NCI-H526 (cell line): Measurements from ENCODE around the gene ITGB6.

ENCODE experiments used
- DNase-seq, 2 experiments: peaks; one replicate each; lab custom pipeline; 2025; lab: John Stamatoyannopoulos, UW

The ITGB6 gene

GRCh38 chr2:160221391-160222276 lies 21.6 kb upstream of the ITGB6 start:
- DNase-seq = no peak

DNA sequence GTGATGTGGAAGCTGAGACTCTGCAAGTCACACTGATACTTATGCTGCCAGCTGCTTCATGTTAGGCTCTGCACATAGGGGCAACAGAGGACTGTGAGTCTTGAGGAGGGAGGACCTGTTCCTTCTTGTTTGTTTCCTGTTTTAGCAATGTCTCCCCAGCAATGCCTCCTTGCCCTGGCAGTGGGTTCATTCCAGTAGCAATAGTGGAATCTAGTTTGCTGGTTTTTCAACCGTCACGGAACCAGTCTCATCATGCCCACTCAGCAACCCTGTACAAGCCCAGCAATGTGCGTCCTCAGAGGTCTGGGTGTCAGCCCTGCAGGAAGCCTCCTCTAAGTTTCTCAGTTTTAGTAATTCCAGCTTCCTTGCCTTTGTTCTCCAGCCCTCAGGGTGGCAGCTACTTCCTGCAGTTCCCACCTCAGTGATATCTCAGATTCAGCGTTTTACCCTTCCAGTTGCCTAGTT lies 20.5 kb upstream of the ITGB6 start:
- DNase-seq = no peak

DNA sequence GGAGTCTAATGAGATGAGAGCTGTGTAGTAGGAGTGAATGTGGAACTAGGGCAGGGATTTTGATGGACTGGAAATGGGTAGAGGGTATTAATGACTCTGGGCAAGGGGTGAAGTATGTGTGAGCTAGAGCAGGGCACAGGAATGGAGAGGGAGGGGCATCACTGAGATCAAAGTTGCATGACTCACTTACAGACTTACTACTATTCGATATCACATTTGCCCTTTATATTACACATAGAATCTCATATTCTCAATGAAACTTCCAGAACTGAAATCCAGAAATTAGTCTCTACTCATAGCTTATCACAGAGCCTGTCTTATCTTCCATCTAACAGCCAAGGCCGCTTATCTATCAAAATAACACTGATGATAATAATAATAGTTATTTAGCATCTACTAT lies 20.0 kb upstream of the ITGB6 start:
- no peak for DNase-seq

- peak; percentile 85 to 88 for DNase-seq
These were observed 14.7 kb upstream of the ITGB6 start for GRCh38 chr2:160214461-160215445.

DNA sequence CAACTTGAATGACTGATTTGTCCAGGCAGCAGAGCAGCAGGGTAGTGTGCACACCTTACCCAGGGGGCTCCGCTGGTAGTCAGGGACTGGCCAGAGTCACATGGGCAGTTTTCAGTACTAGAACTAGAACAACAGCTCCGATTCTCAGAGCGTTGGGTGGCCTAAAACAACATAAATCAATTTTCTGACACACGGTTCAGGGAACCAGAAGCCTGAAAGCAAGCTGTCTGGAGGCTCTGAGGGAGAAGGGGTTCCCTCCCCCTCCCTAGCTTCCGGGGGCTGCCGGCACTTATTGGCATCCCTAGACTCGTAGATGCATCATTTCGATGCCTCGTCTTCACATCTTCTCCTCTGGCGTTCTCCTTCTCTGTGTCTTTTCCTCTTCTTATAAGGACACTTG lies 13.4 kb upstream of the ITGB6 start:
- DNase-seq = no peak

DNA sequence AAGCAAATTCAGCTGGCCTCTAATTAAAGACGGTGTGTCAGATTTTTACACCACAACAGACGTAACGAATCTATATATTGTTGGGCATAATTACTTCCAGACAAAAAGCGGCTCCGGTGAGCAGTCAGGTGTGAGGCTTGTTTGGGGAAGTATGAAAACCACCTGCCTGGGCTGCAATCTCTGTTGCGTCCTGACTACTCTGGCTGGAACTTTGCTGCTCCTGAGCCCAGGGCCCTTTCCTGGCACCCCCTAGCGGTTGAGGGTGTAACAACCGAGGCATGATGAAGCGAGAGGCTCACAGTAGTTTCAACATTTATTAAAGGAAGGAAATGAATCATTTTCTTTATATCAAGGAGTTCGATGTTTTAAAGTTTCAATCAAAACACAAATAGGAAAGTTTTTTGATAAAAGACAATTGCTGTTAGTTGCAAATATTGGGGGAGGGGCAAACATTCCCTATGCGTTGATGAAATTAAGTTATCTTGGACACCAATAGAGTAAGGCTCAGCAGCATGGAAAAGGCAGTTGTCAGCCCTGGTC lies 10.6 kb upstream of the ITGB6 start:
- peak; percentile 25 to 78 for DNase-seq

DNA sequence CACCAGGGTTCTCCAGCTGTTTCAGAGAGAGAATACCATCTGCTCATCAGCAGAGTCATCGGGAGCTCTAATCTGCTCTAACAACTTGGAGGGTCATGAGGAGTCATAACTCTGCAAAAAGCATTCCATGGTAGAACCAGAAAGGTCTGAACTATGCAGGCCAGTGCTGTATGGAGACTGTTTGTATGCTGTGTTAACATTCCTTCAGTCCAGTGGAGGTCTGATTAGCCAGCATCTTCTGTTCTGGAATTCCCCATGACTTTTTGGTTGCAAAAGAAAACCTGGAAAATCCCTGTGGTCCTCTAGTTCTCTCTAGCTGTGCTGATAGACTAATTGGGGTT lies 9.4 kb upstream of the ITGB6 start:
- DNase-seq = no peak

GRCh38 chr2:160208655-160209515 lies 8.8 kb upstream of the ITGB6 start:
- DNase-seq = no peak

- DNase-seq = no peak
These were observed 8.0 kb upstream of the ITGB6 start for GRCh38 chr2:160207804-160208654.

- DNase-seq = no peak
These were observed 7.2 kb upstream of the ITGB6 start for GRCh38 chr2:160207271-160207670.

- DNase-seq = no peak
These were observed 6.4 kb upstream of the ITGB6 start for GRCh38 chr2:160206436-160206835.

DNA sequence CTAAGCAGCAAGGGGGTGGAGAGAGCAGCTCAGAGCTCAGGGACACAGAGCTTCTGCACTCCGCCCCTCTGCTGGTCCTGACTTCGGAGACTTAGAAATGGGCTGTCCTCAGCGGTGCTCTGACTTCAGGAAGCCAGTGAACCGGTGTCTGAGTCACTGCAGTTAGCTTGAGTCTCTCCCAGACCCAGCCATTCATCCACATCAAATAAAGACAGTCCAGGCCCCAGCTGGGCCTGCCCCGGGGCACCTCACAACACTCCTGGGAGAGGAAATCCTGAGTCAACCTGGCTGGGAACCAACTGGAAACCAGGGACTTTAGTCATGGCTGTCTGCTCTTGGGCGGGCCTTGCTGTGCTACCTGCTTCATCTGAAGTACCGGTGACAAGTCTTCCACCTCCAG lies 5.4 kb upstream of the ITGB6 start:
- DNase-seq = no peak

DNA sequence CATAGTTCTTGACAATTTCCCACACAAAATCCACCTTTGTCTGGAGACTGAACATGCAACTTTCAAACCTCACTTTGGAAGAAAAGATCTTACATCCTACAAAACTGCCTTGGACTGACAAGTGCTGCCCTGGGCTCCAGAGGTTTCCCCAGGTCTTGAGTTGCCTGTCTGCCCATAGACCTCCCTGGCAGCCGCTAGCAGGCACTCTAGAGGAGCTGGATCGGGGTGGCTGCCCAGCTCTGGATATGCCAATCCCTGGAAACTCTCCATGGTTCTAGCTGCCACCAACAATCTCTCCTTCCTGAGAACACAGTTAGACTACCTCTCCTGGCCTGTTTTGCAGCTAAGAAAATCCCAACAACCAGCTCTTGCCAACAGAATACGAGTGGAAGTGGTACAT lies 3.4 kb upstream of the ITGB6 start:
- DNase-seq = no peak

- no peak for DNase-seq
These were observed 2.9 kb upstream of the ITGB6 start for GRCh38 chr2:160203007-160203406.

- no peak for DNase-seq
These were observed 1.9 kb upstream of the ITGB6 start for GRCh38 chr2:160201849-160202539.

- no peak for DNase-seq
These were observed 849 bp upstream of the ITGB6 start for GRCh38 chr2:160200921-160201320.

DNA sequence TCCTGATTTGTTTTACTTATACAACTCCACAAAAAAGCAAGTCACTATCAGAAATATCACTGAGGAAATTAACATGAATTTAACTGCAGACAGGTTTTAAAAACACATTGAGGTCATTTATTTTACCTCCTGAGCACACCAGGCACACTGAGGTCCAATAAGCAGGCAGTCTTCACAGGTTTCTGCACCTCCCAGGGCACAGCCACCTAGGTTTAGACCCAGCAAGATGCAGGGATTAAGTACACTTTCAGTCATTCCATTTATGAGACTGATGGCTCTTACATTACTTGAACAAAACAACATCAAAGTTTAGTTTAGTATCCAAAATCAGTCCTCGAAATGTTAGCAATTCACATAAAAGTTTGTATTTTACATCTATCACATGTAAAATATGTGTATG lies 1.0 kb downstream of the ITGB6 start:
- DNase-seq = no peak

DNA sequence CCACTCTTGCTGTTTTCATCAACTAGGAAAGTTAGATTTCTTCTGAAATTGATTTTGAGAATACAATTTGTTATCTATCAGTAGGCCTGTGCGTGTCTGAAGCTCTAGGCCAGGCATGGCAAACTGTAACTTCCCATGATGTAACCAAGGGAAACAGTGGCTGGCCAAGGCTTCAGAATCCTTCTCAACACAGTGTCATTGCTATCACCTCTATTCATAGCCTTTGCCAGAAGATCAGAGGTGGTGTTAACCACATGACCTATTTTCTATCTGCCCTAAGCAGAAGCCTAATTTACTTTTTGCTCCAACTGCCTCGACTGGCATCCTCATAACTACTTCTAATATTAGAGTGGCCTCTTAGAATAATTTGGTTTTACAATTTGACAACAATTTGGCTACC lies 2.5 kb downstream of the ITGB6 start:
- no peak for DNase-seq

GRCh38 chr2:160194946-160195345 lies 5.1 kb downstream of the ITGB6 start:
- DNase-seq = no peak

- no peak for DNase-seq
These were observed 5.7 kb downstream of the ITGB6 start for GRCh38 chr2:160194351-160194750.
